HG02852 (cell line): ENCODE data around the gene FAM180B.
"Not testable (repeated sequence)": the region's sequence is repeated elsewhere in the genome, so short reads cannot be mapped to it uniquely, and the experiment has no call there.

Experiments
- ATAC-seq: cut with Tn5 transposase; IDR thresholded peaks from one replicate; pipeline ENCODE4 v1.9.1; 2021; ENCODE audit warnings: mild to moderate bottlenecking, moderate library complexity; ENCODE audit not compliant: unreplicated experiment

The FAM180B gene, protein sequence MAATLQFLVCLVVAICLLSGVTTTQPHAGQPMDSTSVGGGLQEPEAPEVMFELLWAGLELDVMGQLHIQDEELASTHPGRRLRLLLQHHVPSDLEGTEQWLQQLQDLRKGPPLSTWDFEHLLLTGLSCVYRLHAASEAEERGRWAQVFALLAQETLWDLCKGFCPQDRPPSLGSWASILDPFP

DNA sequence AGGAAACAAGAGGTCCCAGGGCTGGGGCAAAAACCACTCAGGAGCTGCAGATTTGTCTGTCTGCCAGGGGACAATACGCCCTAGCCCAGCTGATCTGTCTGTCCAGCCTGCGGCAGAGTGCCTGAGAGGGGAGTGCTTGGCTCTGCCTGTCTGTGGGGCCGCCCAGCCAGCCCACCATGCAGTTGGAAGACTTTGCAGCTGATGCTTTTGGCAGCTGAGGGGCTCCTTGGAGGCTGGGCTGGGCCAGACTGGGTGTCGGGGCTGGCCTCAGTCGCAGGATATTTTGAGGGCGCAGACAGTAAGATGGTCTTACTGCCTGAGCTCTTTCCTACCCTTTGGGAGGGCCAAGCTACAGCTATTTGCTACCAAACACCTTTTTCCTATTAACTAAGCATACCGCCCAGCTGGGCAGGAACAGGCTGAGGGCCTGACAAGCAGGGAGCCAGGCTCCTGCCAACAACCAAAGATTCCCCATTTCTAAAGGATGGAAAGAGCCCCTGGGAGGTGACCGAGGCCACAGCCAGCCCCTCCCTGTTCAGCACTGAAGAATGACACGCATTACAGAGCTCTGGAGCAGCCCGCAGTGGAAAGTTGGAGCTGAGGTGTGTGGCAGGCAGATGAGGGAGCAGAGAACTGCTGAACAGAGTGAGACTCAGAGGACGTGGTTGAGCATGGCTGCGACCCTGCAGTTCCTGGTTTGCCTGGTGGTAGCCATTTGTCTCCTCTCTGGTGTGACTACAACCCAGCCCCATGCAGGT, at the start of gene FAM180B:
Gene FAM180B (plus strand): TSS at position 581 of the 758 bp plus-strand sequence. CDS start 91 bp downstream, at position 672.
- ATAC-seq: no peak

DNA sequence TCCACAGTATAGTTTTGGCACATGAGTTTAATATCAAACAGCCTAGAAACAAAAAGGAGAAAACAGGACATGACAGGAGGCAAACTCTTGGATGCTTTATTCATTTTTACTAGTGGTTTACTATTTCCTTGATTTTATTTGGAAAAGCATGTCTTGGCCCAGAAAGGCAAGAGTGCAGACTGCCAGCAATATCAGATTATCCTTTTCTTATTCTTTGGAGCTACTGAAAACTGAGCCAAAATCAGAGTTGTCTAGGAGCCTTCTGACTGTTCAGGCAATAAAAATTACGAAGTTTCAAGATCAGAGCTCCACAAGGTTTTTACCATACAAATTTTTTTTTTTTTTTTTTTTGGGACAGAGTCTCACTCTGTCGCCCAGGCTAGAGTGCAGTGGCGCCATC, 49.6 kb upstream of the FAM180B start:
- ATAC-seq: no peak

DNA sequence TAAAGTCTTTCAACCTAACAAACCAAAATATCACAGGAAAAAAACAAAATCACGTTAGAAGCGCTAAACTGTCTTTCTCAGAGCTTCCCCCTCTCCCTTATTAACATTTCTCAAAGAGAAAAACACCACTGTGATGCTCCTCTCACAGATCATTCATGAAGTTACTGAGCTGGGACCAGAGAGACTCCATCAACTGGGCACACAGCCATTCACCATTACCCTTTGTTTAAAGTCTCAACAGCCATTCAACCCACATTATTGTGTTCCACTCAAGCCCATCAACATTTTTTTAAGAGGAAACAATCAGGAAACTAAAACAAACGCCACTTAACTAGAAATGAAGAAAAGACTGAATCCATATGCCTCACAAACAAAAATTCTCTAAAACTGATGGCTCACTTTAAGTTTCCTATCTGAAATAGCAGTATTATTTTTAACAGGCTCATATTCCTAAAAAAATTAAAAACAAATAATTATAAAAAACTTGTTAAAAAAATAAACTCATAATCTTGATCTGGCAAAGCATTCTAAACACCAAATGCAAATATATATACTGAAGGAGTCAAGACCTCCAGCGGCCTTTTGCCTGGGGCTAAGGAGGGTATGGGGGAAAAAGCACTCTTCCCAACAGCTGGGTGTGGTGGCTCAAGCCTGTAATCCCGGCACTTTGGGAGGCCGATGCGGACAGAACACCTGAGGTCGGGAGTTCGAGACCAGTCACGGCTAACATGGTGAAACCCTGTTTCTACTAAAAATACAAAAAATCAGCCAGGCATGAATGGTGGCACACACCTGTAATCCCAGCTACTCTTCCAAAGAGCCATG, 47.5 kb upstream of the FAM180B start:
- ATAC-seq: no peak

DNA sequence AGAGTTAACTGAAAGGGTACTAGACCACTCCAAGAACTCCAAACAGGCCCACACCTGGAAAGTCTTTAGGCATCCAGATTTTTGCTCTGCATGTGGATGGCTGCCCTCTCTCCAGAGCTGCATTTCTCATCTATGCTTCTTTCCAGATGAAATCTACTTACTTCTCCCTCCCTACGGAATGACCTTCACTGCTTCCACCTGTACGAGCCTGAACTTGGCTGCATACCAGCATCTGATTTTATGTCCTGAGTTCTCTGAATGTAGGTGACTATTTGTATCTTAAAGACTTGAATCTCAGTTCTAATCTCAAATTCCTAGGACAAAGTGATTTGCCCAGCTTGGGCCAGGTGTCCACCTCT, 46.8 kb upstream of the FAM180B start:
- ATAC-seq: no peak

DNA sequence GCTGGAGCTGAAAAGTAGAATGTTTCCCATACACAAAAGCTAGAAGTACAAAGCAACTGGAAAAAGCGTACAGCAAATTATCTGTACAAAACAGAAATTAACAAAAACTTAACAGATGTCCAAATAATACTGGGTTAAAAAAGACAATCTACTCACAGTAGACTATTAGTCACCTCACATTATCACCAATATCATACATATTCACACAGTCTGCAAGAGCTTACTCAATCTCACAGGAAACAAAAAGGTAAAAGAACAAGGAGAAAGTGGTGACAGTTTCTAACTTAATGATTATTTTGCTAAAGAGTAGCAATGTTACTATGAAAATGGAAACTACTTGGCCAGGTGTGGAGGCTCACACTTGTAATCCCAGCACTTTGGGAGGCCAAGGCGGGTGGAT, 45.4 kb upstream of the FAM180B start:
- no peak for ATAC-seq

DNA sequence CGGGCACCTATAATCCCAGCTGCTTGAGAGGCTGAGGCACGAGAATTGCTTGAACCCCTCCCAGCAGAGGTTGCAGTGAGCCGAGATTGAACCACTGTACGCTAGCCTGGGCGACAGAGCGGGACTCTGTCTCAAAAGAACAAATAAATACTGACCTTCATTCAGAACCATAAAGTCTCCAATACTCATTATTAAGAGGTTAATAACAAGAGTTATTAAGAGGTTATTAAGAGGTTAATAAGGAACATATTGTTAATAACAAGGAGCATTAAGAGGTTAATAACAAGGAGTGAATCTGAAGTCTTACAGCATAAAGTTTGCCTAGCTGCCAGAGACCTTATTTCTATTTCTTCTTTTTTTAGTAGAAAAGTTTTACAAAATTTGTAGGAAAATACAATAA, 41.2 kb upstream of the FAM180B start:
- no peak for ATAC-seq

DNA sequence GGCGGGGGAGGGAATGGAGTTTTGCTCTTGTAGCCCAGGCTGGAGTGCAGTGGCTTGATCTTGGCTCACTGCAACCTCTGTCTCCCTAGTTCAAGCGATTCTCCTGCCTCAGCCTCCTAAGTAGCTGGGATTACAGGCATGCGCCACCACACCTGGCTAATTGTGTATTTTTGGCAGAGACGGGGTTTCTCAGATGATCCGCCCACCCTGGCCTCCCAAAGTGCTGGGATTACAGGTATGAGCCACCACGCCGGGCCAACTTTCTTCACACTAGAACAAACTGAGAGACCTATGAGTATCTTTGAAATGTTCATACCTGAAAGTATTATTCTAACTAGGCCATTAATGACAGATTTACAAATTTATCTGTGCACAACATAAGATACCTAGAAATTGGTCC, 40.2 kb upstream of the FAM180B start:
- not testable (repeated sequence) for ATAC-seq

DNA sequence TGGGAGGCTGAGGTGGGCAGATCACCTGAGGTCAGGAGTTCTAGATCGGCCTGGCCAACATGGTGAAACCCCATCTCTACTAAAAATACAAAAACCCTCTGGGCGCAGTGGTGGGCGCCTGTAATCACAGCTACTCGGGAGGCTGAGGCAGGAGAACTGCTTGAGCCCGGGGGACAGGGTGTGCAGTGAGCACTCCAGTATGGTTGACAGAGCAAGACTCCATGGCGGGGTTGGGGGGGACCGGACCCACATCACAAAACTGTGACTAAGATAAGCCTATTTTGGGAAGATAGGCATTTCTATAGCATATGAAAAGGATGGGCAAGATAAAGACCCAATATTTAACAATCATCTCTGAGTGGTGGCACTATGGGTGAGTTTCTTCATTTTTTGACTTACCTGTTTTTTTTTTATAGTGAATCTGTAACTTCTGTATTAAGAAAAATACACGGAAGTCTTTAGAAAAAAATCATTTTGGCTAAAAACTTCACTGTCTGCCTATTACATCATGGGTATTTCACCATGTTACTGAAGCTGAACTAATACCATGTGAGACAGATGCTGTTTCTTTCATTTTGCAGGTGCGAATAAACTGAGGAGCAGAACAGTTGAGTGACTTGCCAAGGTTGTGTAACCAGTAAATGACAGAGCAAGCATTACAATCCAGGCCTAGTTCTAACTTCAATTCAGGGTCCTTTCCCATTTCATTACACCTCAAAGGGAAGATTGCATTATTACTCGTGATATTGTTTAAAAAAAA, 36.0 kb upstream of the FAM180B start:
- no peak for ATAC-seq

DNA sequence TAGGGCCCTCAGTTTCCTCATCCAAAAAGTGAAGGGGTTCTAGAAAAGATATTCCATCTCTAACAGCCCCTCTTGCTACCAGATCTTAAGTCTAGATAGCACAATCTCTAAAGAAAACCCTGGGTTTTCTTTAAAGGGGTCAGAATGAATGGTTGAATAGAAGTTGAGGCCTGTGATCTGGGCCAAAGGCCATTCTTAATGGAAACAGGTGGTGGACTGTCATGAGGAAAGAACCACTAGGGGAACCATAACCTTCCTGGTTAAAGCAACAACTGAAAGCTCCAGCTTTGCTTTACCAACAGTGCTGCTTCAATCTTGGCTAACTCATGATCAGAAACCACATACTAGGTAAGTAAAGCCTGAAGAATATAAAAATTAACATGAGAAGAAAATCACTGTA, 35.4 kb upstream of the FAM180B start:
- ATAC-seq: no peak

DNA sequence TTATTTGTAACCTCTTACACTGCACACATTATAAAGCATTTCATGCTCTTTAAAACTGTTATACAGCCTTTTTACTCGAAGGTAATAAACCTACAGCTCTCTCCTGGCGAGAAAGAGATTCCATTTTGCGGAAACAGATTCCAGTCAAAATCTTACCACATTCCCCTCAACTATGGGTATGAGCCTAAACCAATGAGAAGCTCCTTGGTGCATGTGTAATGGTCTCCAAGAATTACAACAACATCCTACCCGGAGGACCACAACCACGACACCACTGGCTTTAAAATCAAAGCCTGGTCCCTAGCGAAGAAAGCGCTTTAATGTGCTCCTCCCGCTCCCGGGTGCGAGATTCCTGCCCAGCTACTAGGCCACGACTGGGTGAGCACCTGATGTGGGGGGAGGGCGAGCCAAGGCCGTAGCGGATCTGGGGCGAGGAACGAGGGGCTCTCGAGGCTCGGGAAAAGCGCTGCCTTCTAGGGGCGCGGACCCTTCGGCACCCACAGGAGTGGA, 34.4 kb upstream of the FAM180B start:
- ATAC-seq: peak; percentile 7

DNA sequence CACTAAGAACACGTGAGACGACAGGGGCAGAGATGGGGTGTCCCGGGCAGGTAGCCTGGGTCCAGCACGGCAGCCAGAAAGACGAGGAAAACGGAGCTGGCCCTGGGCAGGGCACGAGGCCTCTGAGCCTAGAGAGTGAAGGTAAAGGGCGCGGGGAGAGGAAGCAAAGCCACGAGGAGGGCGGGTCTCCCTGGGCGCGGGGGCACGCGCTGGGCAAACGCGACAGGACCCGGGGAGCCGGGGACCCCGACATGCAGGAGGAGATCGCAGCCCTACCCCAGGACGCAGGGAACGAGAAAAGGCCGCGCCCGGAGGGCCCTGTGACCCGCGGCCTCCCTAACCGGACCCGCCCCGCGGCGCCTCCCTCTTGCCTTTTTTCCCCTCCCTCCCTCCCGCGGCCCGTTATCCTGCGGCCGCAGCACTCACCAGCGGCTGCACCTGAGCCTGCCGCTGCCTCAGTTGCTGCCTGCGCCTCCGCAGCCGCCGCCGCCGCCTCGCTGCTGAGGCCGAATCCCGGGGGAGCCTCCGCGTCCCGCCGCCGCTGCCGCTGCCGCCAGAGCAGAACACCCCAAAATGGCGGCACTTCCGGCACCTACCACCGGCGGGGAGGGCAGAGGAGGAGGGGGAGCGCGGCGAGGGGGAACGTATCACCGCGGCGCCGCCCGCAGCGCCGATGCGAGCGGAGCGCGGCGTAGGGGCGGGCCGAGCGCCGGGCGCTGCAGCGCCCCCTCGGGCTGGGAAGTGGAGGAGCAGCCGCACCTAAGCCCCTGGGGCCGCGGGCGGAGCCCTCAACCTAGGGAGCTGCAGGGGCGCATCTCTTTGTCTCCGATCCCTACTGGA, 33.7 kb upstream of the FAM180B start, which contains the start of gene CELF1:
Gene CELF1 (minus strand): TSS at position 567 of the 840 bp plus-strand sequence. CDS start 53,609 bp downstream, outside the sequence.
- peak; percentile 87 for ATAC-seq

DNA sequence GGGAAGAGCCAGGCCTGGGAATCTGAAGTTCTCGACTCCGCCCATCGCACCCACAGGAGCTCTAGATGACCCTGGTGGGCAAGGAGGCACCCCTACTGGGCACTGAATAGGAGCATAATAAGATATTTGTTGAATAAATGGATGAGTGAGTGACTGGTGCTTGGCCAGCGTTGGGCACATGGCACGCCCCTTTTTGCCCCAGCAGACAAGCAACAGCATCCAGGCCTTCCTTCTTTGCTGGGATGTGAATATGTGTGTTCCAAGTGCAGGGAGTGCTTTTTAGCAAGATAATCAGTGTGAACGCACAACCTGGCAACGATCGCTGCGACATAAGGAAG, 33.1 kb upstream of the FAM180B start:
- peak; percentile 17 for ATAC-seq

DNA sequence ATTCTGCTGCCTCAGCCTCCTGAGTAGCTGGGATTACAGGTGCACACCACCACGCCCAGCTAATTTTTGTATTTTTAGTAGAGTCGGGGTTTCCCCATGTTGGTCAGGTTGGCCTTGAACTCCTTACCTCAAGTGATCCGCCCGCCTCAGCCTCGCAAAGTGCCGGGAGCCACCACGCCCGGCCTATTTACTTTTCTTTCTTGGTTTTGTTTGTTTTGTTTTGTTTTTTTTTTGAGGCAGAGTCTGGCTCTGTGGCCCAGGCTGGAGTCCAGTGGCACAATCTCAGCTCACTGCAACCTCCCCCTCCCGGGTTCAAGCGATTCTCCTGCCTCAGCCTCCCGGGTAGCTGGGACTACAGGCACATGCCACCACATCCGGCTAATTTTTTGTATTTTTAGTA, 29.5 kb upstream of the FAM180B start:
- ATAC-seq: not testable (repeated sequence)

DNA sequence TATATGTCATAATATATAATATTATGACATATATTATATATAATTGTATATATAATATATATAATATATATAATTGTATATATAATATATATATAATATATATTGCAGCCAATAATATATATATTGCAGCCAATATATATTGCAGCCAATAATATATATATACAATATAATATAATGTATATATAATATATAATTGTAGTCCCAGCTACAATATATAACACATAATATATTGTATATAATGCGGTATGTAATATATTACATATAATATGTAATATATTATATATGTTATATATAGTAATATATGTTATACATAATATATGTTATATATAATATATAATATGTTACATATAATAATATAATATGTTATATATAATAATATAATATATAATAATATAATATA, 27.8 kb upstream of the FAM180B start:
- no peak for ATAC-seq

DNA sequence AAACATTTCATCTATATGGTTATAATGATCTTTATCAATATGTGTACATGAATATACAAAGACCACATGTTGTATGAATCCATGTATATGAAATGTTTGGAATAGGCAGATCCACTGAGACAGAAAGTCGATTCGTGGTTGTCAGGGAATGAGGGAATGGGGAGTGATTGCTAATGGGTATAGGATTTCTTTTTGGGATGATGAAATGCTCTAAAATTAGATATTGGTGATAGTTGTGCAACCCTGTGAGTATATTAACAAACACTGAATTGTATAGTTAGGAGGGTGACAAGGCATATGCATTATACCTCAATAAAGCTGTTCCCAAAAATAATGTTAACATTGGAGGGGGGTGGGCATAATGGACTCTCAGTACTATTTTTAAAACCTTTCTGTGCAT, 26.1 kb upstream of the FAM180B start:
- ATAC-seq: no peak

DNA sequence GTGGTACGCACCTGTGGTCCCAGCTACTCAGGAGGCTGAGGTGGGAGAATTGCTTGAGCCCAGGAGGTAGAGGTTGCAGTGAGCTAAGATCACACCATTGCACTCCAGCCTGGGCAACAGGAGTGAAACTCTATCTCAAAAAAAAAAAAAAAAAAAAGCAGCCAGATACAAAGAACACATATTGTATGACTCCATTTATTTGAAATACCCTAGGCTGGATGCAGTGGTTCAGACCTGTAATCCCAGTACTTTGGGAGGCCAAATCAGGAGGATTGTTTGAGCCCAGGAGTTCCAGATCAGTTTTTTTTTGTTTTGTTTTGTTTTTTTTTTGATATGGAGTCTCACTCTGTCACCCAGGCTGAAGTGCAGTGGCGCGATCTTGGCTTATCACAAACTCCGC, 24.1 kb upstream of the FAM180B start:
- not testable (repeated sequence) for ATAC-seq

DNA sequence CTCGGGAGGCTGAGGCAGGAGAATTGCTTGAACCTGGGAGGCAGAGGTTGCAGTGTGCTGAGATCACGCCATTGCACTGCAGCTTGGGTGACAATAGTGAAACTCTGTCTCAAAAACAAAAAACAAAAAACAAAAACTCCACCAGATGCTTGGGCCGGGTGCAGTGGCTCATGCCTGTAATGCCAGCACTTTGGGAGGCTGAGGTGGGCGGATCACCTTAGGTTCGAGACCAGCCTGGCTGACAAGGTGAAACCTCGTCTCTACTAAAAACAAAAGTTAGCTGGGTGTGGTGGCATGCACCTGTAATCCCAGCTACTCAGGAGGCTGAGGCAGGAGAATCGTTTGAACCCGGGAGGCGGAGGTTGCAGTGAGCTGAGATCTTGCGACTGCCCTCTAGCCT, 22.1 kb upstream of the FAM180B start:
- not testable (repeated sequence) for ATAC-seq

DNA sequence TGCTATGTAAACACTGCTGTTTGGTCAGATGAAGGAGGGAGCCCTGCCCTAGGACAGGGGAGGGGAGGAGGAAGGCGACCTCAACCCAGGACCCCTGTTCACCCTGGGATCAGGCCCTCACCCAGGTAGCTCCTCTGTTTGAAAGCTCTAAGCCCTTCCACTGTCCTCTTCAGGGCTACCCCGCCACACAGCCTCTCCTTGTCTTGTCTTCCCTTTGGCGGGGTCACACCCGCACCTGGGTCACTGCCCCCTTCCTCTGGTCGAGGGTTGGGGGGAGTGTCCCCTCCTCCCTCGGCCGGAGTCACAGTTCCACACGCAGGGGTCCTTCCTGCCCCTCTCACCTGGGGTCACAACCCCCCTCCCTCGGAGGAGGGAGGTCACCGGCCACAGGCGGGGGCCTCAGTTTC, 21.5 kb upstream of the FAM180B start:
- ATAC-seq: peak; percentile 5

DNA sequence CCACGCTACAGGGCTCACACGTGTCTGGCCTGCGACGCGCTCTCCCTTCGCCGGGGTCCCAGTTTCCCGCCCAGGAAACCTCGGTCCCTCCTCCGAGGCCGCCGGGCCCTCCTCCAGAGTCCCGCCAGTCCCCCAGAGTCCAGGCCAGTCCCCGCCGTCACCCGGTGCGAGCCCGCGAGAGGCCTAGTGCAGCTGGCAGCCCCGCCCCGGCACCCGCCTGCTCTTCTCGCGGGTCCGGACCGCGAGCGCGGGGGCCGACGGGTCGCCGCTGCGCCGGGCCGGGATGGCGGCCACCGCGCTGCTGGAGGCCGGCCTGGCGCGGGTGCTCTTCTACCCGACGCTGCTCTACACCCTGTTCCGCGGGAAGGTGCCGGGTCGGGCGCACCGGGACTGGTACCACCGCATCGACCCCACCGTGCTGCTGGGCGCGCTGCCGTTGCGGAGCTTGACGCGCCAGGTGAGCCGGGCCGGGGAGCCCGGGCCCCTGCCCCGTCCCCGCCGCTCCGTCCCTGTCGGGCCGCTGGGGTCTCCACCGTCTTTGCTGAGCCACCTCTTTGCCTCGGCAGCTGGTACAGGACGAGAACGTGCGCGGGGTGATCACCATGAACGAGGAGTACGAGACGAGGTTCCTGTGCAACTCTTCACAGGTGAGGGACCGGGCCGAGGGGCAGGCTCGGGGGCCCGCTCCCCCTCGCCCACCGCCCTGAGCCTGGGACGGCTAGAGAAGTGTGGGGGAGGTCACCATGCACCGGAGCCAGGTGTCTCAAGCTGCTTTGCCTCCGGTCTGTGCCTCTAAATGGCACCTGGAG, 20.9 kb upstream of the FAM180B start, which contains the start of gene PTPMT1:
Gene PTPMT1 (plus strand): TSS at position 260 of the 809 bp plus-strand sequence. CDS start 24 bp downstream, at position 284.
- peak; percentile 85 for ATAC-seq
